WTC11 (cell line): ENCODE data around the gene XPO6. TPM values are rescaled to one million over a fixed set of nuclear protein-coding genes. Genes with fewer than 3 reads are reported as not detected.

Experiments used
- ATAC-seq: fragments of 200-7000 bp; cut with Tn5 transposase; 2 replicates; pipeline ENCODE4 v1.10.0; 2021; ENCODE audit warnings: mild to moderate bottlenecking, moderate library complexity
- CTCF ChIA-PET: fragments of 300-600 bp; sonication (Branson Sonifier 250); formaldehyde crosslinking; loops from one replicate; lab custom pipeline; 2021; ENCODE audit warnings: antibody characterized with exemption; lab: Charles Lee
- POLR2A ChIA-PET: fragments of 350-600 bp; sonication (Branson Sonifier 250); formaldehyde crosslinking; loops from one replicate; lab custom pipeline; 2021; ENCODE audit warnings: antibody characterized with exemption; lab: Charles Lee
- DNase-seq: peaks from one replicate; pipeline ENCODE4 v3.0.0; 2021; ENCODE audit warnings: low spot score
- H3K27ac Mint-ChIP-seq: 2 replicates; pipeline ENCODE4 v1.8.0; 2021; ENCODE audit warnings: mixed read lengths
- H3K27me3 Mint-ChIP-seq: 2 replicates; pipeline ENCODE4 v1.8.0; 2021; ENCODE audit warnings: low read depth, mild to moderate bottlenecking, moderate library complexity, mixed read lengths
- H3K36me3 Mint-ChIP-seq: 2 replicates; pipeline ENCODE4 v1.8.0; 2021; ENCODE audit warnings: mixed read lengths
- H3K4me1 Mint-ChIP-seq: 2 replicates; pipeline ENCODE4 v1.8.0; 2022; ENCODE audit warnings: mixed read lengths
- H3K4me3 Mint-ChIP-seq: 2 replicates; pipeline ENCODE4 v1.8.0; 2021; ENCODE audit warnings: mild to moderate bottlenecking, moderate library complexity, mixed read lengths
- H3K9me3 Mint-ChIP-seq: 2 replicates; pipeline ENCODE4 v1.8.0; 2021; ENCODE audit warnings: mixed read lengths
- CREM ChIP-seq: sonication (generic); formaldehyde crosslinking; IDR thresholded peaks from 2 replicates; pipeline ENCODE4 v1.8.1; 2022; ENCODE audit warnings: mild to moderate bottlenecking, missing genetic modification reagents, moderate library complexity
- E2F5 ChIP-seq: sonication (generic); formaldehyde crosslinking; IDR thresholded peaks from 2 replicates; pipeline ENCODE4 v1.8.1; 2022; ENCODE audit warnings: mild to moderate bottlenecking, moderate library complexity, missing genetic modification reagents
- ERG ChIP-seq: fragments of 250-450 bp; sonication (Bioruptor Pico); IDR thresholded peaks from 2 replicates; pipeline ENCODE4 v1.8.0; 2021; ENCODE audit warnings: mild to moderate bottlenecking
- JUN ChIP-seq: sonication (generic); formaldehyde crosslinking; IDR thresholded peaks from 2 replicates; pipeline ENCODE4 v1.8.0; 2023; ENCODE audit warnings: mild to moderate bottlenecking, missing genetic modification reagents
- MLX ChIP-seq: sonication (generic); formaldehyde crosslinking; IDR thresholded peaks from 2 replicates; pipeline ENCODE4 v1.8.1; 2023; ENCODE audit warnings: mild to moderate bottlenecking, missing genetic modification reagents, moderate library complexity
- NFYB ChIP-seq: sonication (generic); formaldehyde crosslinking; conservative IDR thresholded peaks from 2 replicates; pipeline ENCODE4 v1.8.0; 2022; ENCODE audit warnings: low read depth, missing genetic modification reagents
- OVOL2 ChIP-seq: fragments of 250-450 bp; sonication (Bioruptor Pico); IDR thresholded peaks from 2 replicates; pipeline ENCODE4 v1.9.0; 2021; ENCODE audit warnings: mild to moderate bottlenecking, borderline replicate concordance
- PRRX2 ChIP-seq: fragments of 250-450 bp; sonication (Bioruptor Pico); IDR thresholded peaks from 2 replicates; pipeline ENCODE4 v1.8.0; 2021; ENCODE audit warnings: mild to moderate bottlenecking
- SMAD3 ChIP-seq: sonication (generic); formaldehyde crosslinking; IDR thresholded peaks from 2 replicates; pipeline ENCODE4 v1.8.0; 2022; ENCODE audit warnings: missing genetic modification reagents, mild to moderate bottlenecking, borderline replicate concordance
- SP1 ChIP-seq: sonication (generic); formaldehyde crosslinking; conservative IDR thresholded peaks from 2 replicates; pipeline ENCODE4 v1.8.1; 2022; ENCODE audit warnings: missing genetic modification reagents
- ZNF121 ChIP-seq: sonication (generic); formaldehyde crosslinking; IDR thresholded peaks from 2 replicates; pipeline ENCODE4 v1.8.0; 2023; ENCODE audit warnings: missing genetic modification reagents
- ZNF416 ChIP-seq: fragments of 250-450 bp; sonication (Bioruptor Pico); IDR thresholded peaks from 2 replicates; pipeline ENCODE4 v1.9.0; 2021; ENCODE audit warnings: mild to moderate bottlenecking, inconsistent platforms
- total RNA-seq: library from RNA; stranded (reverse); gene quantifications from 3 replicates; pipeline ENCODE4 v1.2.3, GENCODE V29; 2021
- TF ChIP-seq, protein P1 (sequence below): sonication (generic); formaldehyde crosslinking; IDR thresholded peaks from 2 replicates; pipeline ENCODE4 v1.8.1; 2022; ENCODE audit warnings: mild to moderate bottlenecking, missing genetic modification reagents, moderate library complexity, borderline replicate concordance
- TF ChIP-seq, protein P2 (sequence below): sonication (generic); formaldehyde crosslinking; conservative IDR thresholded peaks from 2 replicates; pipeline ENCODE4 v1.8.1; 2023; ENCODE audit warnings: mild to moderate bottlenecking, low read depth, missing genetic modification reagents, moderate library complexity

Gene XPO6
- total RNA-seq, 1 experiment from 2014 or later: 160 TPM

DNA sequence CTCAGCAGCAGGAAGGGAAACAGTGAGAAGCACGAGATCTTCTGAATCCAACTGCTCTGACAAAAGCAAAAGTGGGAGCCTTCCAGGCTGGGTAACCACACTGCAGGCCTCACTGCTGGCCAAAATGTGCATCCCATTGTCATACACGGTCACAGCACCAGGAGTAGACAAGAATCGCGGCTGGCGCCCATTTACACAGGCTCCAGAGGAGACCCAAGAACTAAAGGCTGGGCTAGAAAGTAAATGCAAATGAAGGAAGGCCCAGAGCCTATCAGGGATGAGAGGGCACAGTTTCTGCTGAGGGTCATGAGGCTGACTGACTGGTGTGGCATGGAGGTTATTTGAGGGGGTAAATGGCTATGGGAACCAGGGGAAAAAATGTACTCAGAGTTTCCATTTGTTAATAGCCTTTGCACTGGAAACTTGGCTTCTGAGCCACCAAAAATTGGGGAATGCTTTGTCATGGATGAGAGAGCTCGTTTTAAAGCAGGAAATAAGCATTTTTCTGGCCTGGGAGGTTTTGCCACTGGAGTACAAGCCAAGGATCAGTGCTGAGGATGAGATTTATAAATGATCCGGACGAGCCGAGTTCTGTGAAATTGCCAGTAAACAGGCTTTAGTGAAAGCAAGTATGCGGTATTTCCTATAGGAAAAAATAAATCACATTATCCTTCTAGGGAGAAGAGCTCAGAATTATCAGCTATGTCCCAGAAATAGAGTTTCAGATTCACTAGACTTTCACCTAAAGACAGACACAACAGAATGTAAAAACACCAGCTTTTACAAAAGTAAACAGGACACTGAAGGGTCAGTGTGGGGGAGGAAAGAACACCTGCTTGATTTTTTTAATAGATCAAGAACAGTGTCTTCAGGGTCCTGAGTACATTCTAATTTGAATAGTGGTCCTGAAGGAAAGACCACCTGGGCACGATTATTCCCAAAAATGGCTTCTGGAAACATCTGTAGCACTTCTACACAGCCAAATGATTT, 81.4 kb downstream of the XPO6 start (continued):
- TF ChIP-seq ZNF416 (CRISPR knock-in tag) (no peak), OVOL2 (CRISPR knock-in tag) (no peak), SMAD3 (CRISPR knock-in tag) (no peak), CREM (CRISPR knock-in tag) (no peak), NFYB (CRISPR knock-in tag) (no peak), ZNF121 (no peak), JUN (CRISPR knock-in tag) (no peak)
- TF ChIP-seq, protein P1, sequence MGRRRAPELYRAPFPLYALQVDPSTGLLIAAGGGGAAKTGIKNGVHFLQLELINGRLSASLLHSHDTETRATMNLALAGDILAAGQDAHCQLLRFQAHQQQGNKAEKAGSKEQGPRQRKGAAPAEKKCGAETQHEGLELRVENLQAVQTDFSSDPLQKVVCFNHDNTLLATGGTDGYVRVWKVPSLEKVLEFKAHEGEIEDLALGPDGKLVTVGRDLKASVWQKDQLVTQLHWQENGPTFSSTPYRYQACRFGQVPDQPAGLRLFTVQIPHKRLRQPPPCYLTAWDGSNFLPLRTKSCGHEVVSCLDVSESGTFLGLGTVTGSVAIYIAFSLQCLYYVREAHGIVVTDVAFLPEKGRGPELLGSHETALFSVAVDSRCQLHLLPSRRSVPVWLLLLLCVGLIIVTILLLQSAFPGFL (CRISPR knock-in tag): no peak

DNA sequence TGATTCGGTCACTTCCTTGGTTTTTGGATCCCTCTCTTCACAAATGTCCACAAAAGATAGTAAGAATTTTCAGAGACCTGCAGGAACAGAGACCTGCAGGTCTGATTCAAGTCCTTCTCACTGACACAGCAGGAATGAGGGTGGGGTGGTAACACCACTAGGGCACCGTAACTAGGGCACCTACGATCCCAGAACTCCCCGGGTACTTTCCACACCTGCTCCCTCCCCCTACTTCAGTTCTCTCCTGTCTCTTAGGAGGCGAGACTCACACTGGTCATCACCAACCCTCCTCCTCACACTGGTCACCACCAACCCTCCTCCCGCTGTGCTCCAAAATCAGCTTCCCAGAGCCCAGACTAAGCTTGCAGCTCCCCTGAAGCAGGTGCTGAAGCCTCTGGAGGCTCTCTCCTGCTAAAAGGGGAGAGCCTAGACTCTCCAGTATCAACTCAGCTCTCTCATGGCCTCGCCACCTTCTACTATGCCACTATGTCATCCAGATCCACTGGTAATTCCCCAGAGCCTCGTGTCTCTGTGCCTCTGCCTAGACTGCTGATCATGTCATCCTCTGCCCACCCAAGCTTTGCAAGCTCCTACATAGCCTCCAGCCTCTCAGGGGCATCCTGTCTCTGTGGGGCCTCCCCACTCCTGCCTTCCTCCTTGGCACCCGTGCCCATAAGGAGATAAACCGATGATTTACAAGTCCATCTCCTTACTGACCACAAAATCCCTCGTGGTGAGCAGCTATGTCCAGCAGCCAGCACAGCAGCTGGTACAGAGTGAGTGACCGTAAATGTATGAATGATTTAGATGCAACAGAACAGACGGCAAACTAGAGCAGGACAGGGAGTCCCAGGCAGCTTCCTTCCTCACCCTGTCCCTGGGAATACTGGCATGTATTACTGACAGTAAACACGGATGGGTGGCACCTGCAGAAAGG, 84.8 kb downstream of the XPO6 start:
- H3K27ac Mint-ChIP-seq: peak overlapping the region; percentile 46; the same call in 1 of the 2 replicates
- DNase-seq (no peak), ATAC-seq (no peak)
- H3K4me3 Mint-ChIP-seq: no peak overlapping the region
- peaks cover 60% of the 10 kb centered on the region for H3K36me3 Mint-ChIP-seq
- no peaks in the 10 kb centered on the region for H3K9me3 Mint-ChIP-seq
- no peaks in the 10 kb centered on the region for H3K27me3 Mint-ChIP-seq
- ChIA-PET CTCF (interaction anchor here (2.0 kb wide), 1 partner anchor 36 kb away, joined by 7 read pairs; no protein-coding TSS in a partner anchor), POLR2A (no interaction called here)
- TF ChIP-seq ERG (no peak), MLX (CRISPR knock-in tag) (no peak), PRRX2 (CRISPR knock-in tag) (no peak), E2F5 (no peak), SP1 (CRISPR knock-in tag) (no peak)
- TF ChIP-seq, protein P1 (CRISPR knock-in tag): no peak
- TF ChIP-seq, protein P2, sequence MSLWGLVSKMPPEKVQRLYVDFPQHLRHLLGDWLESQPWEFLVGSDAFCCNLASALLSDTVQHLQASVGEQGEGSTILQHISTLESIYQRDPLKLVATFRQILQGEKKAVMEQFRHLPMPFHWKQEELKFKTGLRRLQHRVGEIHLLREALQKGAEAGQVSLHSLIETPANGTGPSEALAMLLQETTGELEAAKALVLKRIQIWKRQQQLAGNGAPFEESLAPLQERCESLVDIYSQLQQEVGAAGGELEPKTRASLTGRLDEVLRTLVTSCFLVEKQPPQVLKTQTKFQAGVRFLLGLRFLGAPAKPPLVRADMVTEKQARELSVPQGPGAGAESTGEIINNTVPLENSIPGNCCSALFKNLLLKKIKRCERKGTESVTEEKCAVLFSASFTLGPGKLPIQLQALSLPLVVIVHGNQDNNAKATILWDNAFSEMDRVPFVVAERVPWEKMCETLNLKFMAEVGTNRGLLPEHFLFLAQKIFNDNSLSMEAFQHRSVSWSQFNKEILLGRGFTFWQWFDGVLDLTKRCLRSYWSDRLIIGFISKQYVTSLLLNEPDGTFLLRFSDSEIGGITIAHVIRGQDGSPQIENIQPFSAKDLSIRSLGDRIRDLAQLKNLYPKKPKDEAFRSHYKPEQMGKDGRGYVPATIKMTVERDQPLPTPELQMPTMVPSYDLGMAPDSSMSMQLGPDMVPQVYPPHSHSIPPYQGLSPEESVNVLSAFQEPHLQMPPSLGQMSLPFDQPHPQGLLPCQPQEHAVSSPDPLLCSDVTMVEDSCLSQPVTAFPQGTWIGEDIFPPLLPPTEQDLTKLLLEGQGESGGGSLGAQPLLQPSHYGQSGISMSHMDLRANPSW (CRISPR knock-in tag): no peak
- peaks cover 10% of the 10 kb centered on the region for H3K4me1 Mint-ChIP-seq
